HepG2 (cell line): ENCODE data around the gene SCN9A. TPM values are rescaled to one million over a fixed set of nuclear protein-coding genes. Genes with fewer than 3 reads are reported as not detected.

ENCODE experiments used
- ATF7 ChIP-seq, 2 experiments: fragments of 450-650 bp in 1 of 2; sonication (generic) in 1 of 2; formaldehyde crosslinking in 1 of 2; IDR thresholded peaks; 2 replicates each; pipeline versions ENCODE4 v1.4.0 to v1.6.1; 2016 to 2020; ENCODE audit warnings: antibody characterized with exemption in 1 of 2, mild to moderate bottlenecking in 1 of 2, missing genetic modification reagents in 1 of 2
- EHMT2 ChIP-seq: fragments of 200-600 bp; sonication (generic); IDR thresholded peaks from 2 replicates; pipeline ENCODE4 v1.7.0; 2017; ENCODE audit warnings: antibody characterized with exemption, low read depth, low read length, borderline replicate concordance
- ELF1 ChIP-seq: sonication (generic); formaldehyde crosslinking; IDR thresholded peaks from 2 replicates; pipeline ENCODE4 v1.4.0; 2020; ENCODE audit warnings: missing genetic modification reagents
- KMT2B ChIP-seq: IDR thresholded peaks from 2 replicates; pipeline ENCODE4 v1.6.1; 2016; ENCODE audit warnings: missing genetic modification reagents, missing compliant biosample characterization
- MXI1 ChIP-seq: IDR thresholded peaks from 3 replicates; pipeline ENCODE4 v1.6.1; 2012; ENCODE audit warnings: low read depth, low read length, inconsistent platforms, borderline replicate concordance
- NCOA2 ChIP-seq: sonication (generic); formaldehyde crosslinking; IDR thresholded peaks from 2 replicates; pipeline ENCODE4 v1.8.0; 2022; ENCODE audit warnings: inconsistent platforms
- NR2F1 ChIP-seq, 2 experiments: fragments of 450-650 bp in 1 of 2; formaldehyde crosslinking in 1 of 2; IDR thresholded peaks; 2 replicates each; pipeline versions ENCODE4 v1.5.0 to v1.6.1; 2016 to 2020; ENCODE audit warnings: mild to moderate bottlenecking in 1 of 2, missing compliant biosample characterization in 1 of 2, missing genetic modification reagents in 1 of 2, moderate library complexity in 1 of 2
- SAP130 ChIP-seq: IDR thresholded peaks from 2 replicates; pipeline ENCODE4 v1.6.1; 2016; ENCODE audit warnings: low read depth
- SMAD1 ChIP-seq: sonication (generic); formaldehyde crosslinking; IDR thresholded peaks from 2 replicates; pipeline ENCODE4 v1.4.0; 2020; ENCODE audit warnings: missing genetic modification reagents, low read depth, mild to moderate bottlenecking, borderline replicate concordance
- SP5 ChIP-seq: IDR thresholded peaks from 2 replicates; pipeline ENCODE4 v1.6.1; 2016; ENCODE audit warnings: low read depth, borderline replicate concordance
- TARDBP ChIP-seq: sonication (generic); formaldehyde crosslinking; IDR thresholded peaks from 2 replicates; pipeline ENCODE4 v1.8.0; 2022; ENCODE audit warnings: mild to moderate bottlenecking, missing genetic modification reagents
- ZNF614 ChIP-seq: IDR thresholded peaks from 2 replicates; pipeline ENCODE4 v1.6.1; 2018; ENCODE audit warnings: missing biosample characterization, missing genetic modification reagents, inconsistent platforms, borderline replicate concordance
- ZNF670 ChIP-seq: sonication (generic); formaldehyde crosslinking; IDR thresholded peaks from 2 replicates; pipeline ENCODE4 v1.8.0; 2022; ENCODE audit warnings: mild to moderate bottlenecking, missing genetic modification reagents, borderline replicate concordance
- ZNF788 ChIP-seq: sonication (generic); formaldehyde crosslinking; IDR thresholded peaks from 2 replicates; pipeline ENCODE4 v1.5.0; 2020; ENCODE audit warnings: mild to moderate bottlenecking, missing genetic modification reagents, borderline replicate concordance
- polyA plus RNA-seq, 8 experiments: library from polyadenylated mRNA; depleted of rRNA in 3 of 8; stranded (reverse) in 7 of 8; unstranded in 1 of 8; fragments of >200 nt; fragmentation: Illumina TruSeq in 4 of 8; extraction: Trizol in 4 of 8; gene quantifications; 2 replicates each; pipeline versions ENCODE4 v1.2.1 to v1.2.3, GENCODE V29; 2011 to 2016; ENCODE audit warnings: low read depth in 4 of 8, missing spikeins in 1 of 8, mixed read lengths in 1 of 8; ENCODE audit not compliant: insufficient read depth in 1 of 8
- total RNA-seq, 5 experiments: library from RNA; depleted of rRNA; stranded (reverse); fragments of >200 nt; fragmentation: Illumina TruSeq; extraction: Trizol; gene quantifications; 2 replicates each; pipeline ENCODE4 v1.2.3, GENCODE V29; 2016; ENCODE audit warnings: low read depth in 1 of 5
- TF ChIP-seq, protein P1 (sequence below): sonication (generic); formaldehyde crosslinking; IDR thresholded peaks from 2 replicates; pipeline ENCODE4 v1.8.1; 2023; ENCODE audit warnings: mild to moderate bottlenecking, missing genetic modification reagents
- TF ChIP-seq, protein P2 (sequence below): sonication (generic); formaldehyde crosslinking; IDR thresholded peaks from 2 replicates; pipeline ENCODE4 v1.5.0; 2020; ENCODE audit warnings: missing genetic modification reagents
- TF ChIP-seq, protein P3 (sequence below): sonication (generic); formaldehyde crosslinking; IDR thresholded peaks from 2 replicates; pipeline ENCODE4 v1.4.0; 2020; ENCODE audit warnings: missing genetic modification reagents
- TF ChIP-seq, protein P4 (sequence below): sonication (generic); formaldehyde crosslinking; IDR thresholded peaks from 2 replicates; pipeline ENCODE4 v1.9.0; 2021; ENCODE audit warnings: mild to moderate bottlenecking, missing genetic modification reagents

Gene SCN9A
- total and polyA plus RNA-seq, 2 of the 13 experiments (the other 11 are each of a cell fraction or from before 2014, with no cell fraction given), result 15.3 to 24.3 TPM

DNA sequence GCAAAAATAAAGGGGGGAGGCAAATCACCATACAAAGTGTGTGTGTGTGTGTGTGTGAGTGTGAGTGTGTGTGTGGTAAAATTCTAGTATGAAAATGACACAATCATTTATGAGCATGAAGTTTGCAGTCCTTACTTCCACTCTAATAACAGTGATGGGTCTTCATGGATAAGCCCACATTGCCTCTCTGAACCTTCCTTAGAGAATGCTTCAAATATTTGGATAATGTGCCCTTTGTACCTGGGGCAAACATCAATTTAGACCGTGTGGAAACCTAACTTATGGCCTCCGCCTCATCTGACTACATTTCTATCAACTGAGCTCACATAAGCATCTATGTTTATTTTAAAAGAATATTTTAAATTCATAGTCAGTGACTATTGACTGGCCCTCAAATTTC lies 3.7 kb downstream of the SCN9A start (continued):
- TF ChIP-seq MXI1 (peak; percentile 53; the same call in 1 of the 3 replicates), EHMT2 (peak; percentile 86; the same call in 1 of the 2 replicates), ATF7 (IDR thresholded peaks at IDR 0.05) (peak; percentile 56), ATF7 (CRISPR knock-in tag; IDR thresholded peaks at IDR 0.05) (no peak), ELF1 (CRISPR knock-in tag) (no peak), SP5 (CRISPR knock-in tag) (peak; percentile 42; the same call in 1 of the 2 replicates), ZNF788 (no peak), TARDBP (CRISPR knock-in tag) (peak; percentile 50; the same call in 1 of the 2 replicates), NCOA2 (CRISPR knock-in tag) (peak; percentile 81), ZNF614 (0 out of 2 replicates have a peak, but pooled peaks have one; percentile 53), NR2F1 (CRISPR knock-in tag; IDR thresholded peaks at IDR 0.05) (peak; percentile 21 to 76; a peak in 2 of 4 replicates), SMAD1 (no peak), ZNF670 (CRISPR knock-in tag) (peak; percentile 55; the same call in 1 of the 2 replicates), SAP130 (CRISPR knock-in tag) (peak; percentile 84), KMT2B (CRISPR knock-in tag) (peak; percentile 63; the same call in 1 of the 2 replicates)
- TF ChIP-seq, protein P1, sequence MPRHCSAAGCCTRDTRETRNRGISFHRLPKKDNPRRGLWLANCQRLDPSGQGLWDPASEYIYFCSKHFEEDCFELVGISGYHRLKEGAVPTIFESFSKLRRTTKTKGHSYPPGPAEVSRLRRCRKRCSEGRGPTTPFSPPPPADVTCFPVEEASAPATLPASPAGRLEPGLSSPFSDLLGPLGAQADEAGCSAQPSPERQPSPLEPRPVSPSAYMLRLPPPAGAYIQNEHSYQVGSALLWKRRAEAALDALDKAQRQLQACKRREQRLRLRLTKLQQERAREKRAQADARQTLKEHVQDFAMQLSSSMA, result no peak
- TF ChIP-seq, protein P2, sequence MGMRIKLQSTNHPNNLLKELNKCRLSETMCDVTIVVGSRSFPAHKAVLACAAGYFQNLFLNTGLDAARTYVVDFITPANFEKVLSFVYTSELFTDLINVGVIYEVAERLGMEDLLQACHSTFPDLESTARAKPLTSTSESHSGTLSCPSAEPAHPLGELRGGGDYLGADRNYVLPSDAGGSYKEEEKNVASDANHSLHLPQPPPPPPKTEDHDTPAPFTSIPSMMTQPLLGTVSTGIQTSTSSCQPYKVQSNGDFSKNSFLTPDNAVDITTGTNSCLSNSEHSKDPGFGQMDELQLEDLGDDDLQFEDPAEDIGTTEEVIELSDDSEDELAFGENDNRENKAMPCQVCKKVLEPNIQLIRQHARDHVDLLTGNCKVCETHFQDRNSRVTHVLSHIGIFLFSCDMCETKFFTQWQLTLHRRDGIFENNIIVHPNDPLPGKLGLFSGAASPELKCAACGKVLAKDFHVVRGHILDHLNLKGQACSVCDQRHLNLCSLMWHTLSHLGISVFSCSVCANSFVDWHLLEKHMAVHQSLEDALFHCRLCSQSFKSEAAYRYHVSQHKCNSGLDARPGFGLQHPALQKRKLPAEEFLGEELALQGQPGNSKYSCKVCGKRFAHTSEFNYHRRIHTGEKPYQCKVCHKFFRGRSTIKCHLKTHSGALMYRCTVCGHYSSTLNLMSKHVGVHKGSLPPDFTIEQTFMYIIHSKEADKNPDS (CRISPR knock-in tag), result 0 out of 2 replicates have a peak, but pooled peaks have one; percentile 53
- TF ChIP-seq, protein P3, sequence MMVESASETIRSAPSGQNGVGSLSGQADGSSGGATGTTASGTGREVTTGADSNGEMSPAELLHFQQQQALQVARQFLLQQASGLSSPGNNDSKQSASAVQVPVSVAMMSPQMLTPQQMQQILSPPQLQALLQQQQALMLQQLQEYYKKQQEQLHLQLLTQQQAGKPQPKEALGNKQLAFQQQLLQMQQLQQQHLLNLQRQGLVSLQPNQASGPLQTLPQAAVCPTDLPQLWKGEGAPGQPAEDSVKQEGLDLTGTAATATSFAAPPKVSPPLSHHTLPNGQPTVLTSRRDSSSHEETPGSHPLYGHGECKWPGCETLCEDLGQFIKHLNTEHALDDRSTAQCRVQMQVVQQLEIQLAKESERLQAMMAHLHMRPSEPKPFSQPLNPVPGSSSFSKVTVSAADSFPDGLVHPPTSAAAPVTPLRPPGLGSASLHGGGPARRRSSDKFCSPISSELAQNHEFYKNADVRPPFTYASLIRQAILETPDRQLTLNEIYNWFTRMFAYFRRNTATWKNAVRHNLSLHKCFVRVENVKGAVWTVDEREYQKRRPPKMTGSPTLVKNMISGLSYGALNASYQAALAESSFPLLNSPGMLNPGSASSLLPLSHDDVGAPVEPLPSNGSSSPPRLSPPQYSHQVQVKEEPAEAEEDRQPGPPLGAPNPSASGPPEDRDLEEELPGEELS (CRISPR knock-in tag), result peak; percentile 79
- TF ChIP-seq, protein P4, sequence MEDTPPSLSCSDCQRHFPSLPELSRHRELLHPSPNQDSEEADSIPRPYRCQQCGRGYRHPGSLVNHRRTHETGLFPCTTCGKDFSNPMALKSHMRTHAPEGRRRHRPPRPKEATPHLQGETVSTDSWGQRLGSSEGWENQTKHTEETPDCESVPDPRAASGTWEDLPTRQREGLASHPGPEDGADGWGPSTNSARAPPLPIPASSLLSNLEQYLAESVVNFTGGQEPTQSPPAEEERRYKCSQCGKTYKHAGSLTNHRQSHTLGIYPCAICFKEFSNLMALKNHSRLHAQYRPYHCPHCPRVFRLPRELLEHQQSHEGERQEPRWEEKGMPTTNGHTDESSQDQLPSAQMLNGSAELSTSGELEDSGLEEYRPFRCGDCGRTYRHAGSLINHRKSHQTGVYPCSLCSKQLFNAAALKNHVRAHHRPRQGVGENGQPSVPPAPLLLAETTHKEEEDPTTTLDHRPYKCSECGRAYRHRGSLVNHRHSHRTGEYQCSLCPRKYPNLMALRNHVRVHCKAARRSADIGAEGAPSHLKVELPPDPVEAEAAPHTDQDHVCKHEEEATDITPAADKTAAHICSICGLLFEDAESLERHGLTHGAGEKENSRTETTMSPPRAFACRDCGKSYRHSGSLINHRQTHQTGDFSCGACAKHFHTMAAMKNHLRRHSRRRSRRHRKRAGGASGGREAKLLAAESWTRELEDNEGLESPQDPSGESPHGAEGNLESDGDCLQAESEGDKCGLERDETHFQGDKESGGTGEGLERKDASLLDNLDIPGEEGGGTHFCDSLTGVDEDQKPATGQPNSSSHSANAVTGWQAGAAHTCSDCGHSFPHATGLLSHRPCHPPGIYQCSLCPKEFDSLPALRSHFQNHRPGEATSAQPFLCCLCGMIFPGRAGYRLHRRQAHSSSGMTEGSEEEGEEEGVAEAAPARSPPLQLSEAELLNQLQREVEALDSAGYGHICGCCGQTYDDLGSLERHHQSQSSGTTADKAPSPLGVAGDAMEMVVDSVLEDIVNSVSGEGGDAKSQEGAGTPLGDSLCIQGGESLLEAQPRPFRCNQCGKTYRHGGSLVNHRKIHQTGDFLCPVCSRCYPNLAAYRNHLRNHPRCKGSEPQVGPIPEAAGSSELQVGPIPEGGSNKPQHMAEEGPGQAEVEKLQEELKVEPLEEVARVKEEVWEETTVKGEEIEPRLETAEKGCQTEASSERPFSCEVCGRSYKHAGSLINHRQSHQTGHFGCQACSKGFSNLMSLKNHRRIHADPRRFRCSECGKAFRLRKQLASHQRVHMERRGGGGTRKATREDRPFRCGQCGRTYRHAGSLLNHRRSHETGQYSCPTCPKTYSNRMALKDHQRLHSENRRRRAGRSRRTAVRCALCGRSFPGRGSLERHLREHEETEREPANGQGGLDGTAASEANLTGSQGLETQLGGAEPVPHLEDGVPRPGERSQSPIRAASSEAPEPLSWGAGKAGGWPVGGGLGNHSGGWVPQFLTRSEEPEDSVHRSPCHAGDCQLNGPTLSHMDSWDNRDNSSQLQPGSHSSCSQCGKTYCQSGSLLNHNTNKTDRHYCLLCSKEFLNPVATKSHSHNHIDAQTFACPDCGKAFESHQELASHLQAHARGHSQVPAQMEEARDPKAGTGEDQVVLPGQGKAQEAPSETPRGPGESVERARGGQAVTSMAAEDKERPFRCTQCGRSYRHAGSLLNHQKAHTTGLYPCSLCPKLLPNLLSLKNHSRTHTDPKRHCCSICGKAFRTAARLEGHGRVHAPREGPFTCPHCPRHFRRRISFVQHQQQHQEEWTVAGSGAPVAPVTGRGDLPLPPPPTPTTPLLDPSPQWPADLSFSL (CRISPR knock-in tag), result peak; percentile 93
